ENCODE results near the gene MPP1.
A peak's percentile ranks its signal among the peaks of the same experiment; 100 is the strongest.

MPP1 gene

DNA sequence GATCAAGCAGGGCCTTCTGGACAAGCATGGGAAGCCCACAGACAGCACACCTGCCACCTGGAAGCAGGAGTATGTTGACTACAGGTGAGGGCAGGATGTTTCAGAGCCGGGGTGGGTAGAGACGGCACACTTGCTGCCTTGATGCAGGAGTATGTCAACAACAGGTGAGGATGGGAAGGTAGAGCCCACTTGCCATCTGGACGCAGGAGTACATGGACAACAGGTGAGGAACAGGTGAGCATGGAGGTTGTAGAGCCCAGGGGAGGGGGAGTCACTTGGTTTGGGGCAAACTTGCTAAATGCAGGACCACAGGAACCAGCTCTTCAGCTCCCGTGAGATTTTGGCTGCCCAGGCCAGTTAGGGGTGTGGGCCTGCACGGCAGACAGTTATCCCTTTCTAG, 30.7 kb downstream of the MPP1 start:
- no peak for DNase-seq

DNA sequence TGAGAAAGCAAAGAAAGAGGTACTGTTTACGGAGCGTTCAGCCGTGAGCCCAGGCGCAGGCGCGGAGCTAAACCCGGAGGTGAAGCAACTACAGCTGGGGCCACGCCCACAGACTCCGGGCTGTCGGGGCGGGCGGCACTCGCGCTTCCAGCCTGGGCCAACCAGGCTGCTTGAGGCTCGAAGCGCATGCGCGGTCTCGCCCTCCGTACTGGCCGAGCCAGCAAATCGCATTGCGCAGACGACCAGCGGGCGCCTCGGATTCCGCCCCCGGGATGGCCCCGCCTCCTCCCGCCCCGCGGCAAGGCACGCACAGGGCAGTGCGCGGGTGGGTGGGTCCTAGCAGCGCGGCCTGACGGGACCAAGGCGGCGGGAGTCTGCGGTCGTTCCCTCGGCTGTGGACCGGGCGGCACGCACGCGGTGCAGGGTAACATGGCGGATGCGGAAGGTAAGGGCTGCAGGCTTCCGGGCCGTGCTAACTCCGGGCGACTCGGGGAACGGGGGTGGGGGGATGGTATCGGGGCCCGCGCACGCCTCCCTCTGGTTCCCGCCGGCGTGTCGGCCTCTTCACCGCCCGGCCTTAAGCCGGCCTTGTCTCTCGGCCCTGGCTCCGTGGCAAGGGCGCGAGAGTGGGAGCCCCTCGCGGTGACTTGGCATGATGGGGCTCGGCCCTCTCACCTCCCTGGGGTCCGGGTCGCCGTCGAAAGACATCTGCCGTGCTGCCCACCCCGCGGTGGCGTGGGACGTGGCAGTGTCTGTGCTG, 42.6 kb downstream of the MPP1 start, which contains the start of gene DKC1:
DKC1 (plus strand) TSS at position 328 of the 760 bp plus-strand sequence; CDS start at position 430, 102 bp downstream.
- DNase-seq, result peak; percentile 63

DNA sequence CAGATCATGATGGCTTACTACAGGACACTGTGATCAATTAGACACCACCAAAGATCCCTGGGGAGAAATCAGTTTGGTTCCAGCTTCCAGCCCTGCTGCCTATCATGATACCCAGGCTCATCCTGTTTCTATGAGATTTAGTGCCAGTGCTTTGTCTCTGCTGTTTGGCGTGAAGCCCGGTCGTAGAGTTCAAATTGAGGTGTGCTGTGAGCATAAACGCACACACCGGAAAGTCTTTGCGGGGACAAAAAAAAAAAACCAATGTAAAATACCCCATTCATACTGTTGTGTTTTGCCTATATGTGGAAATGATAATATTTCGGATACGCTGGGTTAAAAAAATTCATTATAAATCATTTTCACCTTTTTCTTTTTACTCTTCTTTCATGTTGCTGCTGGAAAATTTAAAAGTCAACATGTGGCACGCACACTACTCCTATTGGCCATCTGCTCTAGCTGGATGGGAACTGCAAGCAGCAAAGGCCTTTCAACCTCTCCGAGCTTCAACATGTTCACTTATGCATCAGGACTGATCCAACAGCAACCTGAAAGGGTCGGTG, 43.2 kb downstream of the MPP1 start:
- no peak for DNase-seq

DNA sequence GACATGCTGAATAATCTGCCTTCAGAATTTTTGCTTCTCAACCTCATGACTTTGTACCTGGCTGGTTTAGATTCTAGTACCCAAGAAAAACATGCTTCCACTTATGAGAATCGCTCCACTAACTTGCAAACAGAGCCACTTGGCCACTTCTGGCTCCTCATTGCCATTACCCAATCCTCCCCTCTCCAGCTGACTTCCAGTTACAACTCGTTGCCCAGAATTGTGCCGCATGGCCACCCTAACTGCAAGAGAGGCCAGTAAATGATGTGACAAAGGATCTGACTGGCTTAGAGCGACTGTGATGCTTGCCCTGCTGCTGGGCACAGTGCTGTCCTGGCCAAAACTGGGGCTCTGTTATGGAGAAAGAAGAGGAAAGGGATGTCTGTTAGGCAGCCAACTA, 46.6 kb downstream of the MPP1 start:
- no peak for DNase-seq

DNA sequence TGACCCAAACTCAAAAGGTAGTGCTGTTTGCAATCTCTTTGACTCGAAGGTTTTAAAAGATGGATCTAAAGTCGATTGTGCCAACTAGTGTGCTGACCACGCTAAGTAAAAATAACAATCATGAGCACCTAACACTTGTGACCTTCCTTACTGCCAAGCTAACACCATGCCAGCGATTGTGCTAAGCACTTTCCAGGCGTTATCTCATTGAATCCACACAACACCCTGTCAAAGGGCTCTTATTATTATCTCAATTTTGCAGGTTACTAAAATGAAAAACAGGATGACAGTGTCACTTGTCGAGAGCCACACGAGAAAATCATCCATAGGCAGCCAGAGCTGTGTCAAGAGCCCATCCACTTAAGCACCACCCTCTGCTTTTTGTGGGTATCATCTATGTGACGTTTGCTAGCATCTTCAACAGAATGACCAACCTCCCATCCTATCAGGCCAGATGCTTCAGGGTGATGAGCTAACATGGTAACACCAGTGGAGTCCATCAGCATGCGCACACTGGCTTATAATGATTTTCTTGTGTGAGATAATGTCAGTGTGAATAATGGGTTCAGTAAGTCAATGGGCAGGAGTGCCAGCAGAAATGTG, 53.5 kb downstream of the MPP1 start:
- no peak for DNase-seq

DNA sequence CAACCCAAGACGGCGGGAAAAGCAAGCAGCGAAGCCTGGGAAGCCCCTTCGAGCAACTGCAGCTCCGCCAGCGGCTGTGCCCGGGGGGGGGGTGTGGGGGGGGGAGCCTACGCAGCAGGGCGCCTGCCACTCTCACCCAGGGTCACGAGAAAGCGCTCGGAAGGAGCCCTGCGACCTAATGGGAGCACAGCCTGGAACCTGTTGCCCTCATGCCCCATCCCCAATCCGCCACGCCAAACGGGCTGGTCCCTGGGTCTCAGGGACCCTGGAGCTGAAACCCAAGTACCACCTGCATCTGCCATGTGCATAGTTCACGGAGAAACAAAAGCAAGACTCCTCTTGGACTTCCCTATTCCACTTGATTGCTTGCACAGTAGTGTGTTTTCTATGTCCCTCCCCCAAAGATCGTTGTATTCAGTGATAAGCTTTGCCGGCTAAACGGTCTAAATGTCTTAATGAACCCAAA, 54.0 kb downstream of the MPP1 start:
- no peak for DNase-seq

DNA sequence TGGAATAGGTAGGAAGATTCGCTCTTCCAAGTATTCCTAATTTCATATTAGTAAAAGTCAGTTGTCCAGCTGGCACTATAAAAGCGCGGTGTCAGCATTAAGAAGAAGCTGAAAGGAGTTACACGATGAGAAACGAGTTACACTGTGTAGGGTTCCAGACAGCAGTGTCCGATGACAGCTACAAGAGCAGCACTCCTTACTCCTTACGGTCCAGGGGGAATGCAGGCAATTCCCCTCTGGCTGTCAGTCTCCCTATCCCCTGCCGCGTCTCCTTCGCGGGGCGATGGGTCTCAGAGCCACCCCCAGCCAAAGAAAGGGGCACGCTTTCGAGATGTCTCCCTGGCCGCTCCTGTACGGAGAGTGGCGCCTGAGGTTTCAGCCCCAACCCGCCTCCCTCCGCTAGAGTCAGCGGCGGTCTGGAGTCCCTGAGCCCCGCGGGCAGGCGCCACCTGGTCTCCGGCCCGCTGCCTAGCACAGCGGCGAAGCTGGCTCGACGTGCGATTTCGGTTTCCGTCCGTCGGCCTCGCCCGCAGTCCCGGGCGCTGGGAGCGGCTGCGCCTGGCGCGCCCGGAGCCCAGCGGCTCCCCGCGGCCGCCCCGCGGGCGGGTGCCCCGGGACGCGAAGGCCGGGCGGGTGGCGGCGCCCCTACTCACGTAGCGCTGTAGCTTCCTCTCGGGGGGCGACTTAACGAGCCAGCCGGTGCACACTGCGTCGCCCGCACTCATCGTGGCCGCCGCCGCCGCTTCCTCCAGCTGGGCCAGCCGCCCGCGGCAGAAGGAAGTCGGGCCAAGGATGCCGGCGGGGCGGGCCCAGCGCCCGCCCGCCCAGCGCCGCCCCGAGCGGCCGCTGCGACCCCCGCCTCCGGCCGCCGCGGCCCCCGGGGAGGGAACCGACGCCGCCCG, 54.7 kb downstream of the MPP1 start, which contains the start of gene GAB3:
GAB3 (minus strand) TSS at position 777 of the 902 bp plus-strand sequence; CDS start at position 725, 52 bp downstream.
- DNase-seq, result no peak

DNA sequence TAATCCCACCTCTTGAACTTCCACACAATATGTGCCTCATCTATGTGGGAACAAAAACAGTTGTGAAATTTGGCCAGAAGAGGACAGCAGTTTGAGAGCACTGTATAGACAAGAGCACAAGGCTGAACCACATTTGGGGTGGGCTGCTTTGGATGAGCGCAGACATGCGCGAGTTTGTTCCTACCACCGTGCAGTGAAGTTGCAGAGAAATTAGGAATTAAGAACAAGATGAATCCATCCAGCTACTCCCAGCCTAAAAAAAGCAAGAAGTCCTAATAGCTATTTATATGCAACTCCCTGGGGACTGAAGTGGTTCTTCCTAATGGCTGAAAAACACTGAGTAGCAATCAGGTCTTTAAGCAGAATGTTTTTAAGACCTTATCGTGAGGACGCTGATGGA, 55.4 kb downstream of the MPP1 start:
- no peak for DNase-seq

DNA sequence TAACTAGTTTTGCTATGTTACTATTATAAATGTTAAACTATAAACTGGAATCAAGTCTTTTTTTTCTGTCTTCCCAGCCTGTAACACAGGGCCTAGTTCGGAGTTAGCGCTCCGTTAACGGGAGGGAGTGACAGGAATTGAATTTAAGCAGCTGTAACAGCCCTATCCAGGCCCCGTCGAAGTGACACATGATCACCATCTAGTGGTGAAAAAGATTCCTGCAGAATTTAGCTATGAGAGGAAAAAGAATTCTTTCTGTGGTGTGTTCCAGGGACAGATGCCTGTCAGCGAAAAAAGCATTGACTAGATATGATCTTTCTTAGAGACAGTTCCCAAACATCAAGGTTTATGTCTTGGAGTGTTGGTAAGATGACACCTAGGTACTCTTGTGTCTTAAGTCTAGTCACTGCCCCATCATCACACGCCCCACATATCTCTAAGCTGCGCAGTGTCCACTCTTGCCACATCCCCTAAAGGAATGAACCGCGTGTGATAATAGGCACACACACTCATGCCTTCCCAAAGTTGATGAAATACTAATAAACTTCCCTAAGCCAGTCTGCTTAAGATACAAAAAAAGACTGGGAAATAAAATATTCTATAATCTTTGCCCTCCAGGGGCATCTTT, 56.5 kb downstream of the MPP1 start:
- DNase-seq, result no peak

DNA sequence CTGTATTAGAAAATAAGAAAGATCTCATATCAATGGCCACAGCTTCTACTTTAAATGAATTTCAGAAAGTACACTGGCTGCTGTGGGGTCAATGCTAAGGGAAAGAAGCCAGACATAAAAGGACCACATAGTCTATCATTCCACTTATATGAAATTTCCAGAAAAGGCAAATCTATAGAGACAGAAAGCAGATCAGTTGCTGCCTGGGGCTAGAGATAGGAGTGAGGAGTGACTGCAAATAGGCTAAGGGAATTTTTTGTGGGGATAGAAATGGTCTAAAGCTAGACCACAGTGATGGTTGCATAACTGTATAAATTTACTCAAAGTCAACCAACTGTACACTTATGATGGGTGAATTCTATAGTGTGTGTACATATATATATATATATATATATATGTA, 62.7 kb downstream of the MPP1 start:
- no peak for DNase-seq

DNA sequence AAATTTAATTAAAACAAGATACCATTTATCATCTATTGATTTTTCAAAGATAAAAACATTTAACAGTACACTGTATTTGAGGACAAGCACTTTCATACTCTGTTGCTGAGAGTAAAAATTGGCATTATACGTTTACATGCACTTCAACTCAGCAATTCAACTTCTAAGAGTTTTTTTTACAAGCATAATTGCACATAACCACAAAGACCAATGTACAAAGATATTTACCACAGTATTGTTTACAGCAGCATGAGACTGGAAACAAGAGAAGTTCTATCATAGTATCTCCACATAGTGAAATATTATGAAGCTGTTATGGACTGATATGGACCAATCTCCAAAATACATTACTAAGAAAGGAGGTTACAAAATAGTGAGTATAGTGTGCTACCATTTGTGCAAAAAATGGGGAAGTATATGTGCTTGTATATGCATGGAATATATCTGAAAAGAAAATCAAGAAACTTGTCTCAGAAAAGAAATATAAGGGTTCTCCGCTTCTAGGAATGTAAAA, 65.3 kb downstream of the MPP1 start:
- DNase-seq, result no peak

DNA sequence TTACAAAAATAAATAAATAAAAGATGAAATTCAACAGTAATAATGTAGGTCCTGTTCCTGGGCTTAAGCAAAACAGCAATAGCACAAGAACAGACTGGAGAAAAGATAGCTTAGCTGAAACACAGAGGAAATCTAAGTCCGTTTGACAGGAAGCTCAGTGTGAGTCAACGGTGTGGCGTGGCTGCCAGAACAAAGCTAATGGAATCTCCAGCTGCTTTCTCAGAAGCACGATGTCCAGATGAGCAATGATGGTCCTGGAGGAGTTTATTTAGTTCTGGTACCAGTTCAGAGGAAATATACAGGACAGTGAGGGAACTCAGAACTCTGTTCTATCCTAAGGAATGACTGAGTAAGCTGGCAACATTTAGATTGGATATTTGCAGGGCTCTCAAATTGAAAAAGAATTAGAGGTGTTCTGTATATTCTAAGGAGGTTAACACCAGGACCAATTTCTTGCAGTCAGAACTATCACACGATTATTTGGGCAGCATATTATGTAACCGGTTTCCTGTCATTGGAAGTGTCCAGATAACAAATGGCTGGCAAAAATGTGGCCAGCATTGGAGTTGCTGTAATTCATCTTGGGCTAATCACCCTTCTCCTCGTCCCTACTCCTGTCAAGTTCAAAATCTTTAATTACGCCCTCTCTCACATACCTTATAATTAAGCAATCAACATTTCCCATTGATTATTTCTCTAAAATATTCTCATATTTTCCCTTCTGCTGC, 67.1 kb downstream of the MPP1 start:
- no peak for DNase-seq

DNA sequence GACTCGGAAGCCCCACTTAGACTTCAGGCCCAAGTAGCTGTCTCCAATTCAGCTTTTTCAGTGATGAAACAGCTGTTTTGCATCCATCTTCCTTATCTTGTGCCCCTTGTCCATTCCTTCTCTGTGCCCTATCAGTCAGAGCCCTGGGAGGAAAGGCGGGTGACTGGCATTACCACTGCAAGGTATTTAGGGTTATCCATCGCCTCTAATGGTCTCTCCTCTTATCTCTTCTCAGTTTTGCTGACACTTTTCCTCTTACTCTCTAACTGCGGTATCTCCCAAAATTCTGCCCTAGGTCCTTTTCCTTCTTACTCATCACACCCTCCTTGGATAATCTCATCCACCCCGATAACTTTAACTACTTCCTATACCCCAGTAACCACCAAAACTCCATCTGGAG, 68.1 kb downstream of the MPP1 start:
- no peak for DNase-seq

DNA sequence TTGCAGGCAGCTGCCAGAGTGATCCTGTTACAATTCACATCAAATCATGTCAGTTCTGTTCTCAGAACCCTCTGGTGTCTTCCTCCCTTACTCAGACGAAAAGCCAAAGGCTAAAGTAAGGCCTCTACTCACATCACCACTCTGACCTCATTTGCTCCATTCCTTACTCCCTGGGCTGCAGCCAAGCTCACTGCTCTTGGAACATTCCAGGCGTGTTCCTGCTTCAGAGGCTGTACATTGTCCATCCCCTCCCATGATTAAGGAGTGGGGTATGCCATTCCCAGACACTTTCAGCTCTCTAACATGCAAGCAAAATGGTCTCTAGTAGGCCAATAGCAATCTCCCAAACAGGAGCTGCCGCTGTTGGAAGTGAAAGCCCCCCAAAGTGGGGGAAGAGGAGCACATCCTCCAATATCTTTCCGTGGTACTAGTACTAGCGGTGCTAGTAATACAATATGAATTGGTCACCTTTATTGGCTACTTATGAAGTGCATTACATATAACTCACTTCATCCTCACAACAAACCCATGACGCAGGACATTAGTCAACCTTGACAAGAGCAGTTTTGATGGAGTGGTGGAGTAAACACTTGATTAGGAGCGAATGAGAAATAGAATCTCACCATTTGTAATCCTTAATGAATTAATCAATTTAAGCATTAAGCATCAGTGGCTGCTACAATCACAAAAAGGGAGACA, 69.4 kb downstream of the MPP1 start:
- DNase-seq, result no peak

DNA sequence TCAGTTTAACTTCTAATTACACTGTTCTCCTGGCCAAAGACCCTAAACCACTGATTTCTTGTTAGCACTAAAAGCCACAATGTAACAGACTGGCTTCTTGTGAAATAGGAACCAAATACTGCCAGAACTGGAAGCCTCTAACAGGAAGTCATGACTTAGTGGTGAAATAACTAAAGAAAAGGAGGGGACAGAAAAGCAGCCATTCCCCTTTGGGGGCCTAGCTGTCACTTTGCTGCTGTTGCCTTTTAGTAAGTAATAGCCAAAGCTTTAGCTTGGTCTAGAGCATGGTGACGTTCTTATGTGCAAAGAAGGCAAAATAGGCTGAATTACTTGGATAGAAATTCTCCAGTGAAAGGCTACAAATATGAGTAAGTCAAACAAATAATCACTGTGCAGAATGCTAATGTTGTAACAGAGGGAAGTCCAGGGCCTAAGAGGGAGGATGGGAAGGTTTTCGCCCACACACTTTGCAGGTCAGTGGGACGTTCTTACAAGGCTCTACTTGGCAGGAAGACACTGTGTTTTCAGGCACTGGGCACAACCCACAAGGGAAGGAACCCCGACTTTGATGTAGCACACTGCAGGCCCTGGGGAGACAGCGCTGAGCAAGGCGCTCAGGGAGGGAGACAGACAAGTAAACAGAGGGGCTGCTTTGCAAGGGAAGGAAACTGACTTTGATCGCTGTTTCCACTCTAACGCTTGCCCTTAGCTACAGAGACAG, 71.1 kb downstream of the MPP1 start:
- no peak for DNase-seq

DNA sequence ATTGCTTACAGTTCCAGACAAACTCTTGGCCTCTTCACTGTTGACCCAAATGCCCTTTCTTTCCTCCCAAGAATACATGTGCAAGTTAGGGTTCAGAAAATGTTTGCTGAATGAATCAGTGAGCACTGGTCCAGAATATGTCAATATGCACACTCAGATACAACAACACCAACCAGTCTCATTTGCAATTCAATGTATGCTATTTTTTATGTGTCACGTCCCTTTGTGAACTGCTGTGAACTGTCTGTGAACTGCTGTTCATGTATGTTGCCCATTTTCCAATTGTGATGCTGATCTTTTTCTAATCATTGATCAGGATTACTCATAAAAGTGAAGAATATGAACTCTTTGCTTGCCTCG, 72.2 kb downstream of the MPP1 start:
- DNase-seq, result no peak

DNA sequence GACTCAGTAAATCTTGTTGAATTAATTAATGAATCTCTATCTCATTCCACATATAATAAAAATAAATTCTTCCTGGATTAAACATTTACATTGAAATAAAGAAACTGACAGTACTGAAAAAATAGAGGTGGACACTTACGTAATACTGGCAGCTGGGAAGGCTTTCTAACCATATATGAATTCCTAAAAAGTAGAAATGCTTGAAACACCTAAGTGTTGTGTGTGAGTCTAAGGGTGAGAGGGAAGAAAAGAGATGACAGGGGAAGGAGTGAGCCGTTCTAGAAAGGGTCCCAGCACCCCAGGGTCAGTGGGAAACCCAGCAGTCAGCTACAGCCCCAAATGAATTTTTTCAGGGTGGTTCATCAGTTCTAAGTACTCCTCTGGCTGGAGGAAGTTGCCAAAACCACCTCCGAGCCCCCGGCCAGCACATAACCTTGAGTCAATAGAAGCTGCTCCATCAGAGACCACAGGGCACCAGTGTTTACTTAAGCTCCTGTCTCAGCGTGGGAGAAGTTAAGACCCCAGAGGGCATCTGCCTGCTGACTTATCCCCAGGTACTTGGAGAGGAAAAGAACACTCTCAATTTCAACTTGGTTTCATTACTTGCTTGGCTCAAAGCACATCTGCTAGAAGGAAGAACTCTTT, 72.7 kb downstream of the MPP1 start:
- no peak for DNase-seq

DNA sequence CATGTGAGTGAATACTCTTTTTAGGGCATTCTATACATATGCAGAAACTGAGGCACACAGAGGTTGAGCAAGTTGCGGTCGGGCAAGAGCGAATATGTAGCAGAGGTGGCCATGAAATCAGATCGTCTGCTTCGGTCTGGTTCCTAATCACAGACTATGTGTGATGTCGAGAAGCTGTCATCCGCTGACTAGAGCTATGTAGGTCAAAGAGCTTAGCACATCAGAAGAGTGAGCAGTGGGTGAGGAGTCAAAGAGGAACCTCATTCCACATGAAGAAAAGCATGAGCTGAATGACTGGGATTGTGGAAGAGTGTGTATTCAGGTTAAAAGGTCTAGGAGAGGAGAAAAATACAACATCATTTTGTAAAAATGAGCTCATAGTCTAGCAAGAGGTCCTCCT, 73.4 kb downstream of the MPP1 start:
- DNase-seq, result no peak

DNA sequence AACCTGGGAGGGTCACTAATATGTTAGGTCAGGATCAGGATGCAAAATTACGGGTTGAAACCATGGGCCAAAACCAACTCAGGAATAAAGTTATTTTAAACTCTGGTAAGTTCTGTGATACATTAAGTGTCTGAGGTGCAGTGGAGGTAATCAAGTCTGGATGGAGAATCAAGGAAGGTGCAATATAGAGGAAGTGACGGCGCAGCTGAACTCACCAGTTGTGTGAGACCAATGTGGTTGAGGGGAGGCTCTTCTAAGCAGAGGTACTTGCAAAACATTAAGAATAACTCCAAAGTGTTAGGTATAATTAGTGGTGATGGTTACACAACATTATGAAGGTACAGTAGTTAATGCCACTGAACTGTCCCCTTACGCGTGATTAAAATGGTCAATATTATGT, 74.1 kb downstream of the MPP1 start:
- no peak for DNase-seq
